BLaER1 treated with 17β-estradiol and CSF1 and Interleukin-3, amounts not matched to agents 10 nM and 100 nM (cell line): Measurements from ENCODE around the gene ESRRA.
A peak's percentile ranks its signal among the peaks of the same experiment; 100 is the strongest.
"Not testable (repeated sequence)": the region's sequence is repeated elsewhere in the genome, so short reads cannot be mapped to it uniquely, and the experiment has no call there.

Experiments used
- H3K27ac ChIP-seq, 11 experiments: shearing (Covaris generic); formaldehyde crosslinking; 2 replicates each; pipeline ENCODE4 v1.8.1; 2022
- H3K27me3 ChIP-seq, 11 experiments: shearing (Covaris generic); formaldehyde crosslinking; 2 replicates each; pipeline ENCODE4 v1.8.1; 2022
- H3K36me3 ChIP-seq, 11 experiments: shearing (Covaris generic); formaldehyde crosslinking; 2 replicates each; pipeline ENCODE4 v1.8.1; 2022
- H3K4me1 ChIP-seq, 10 experiments: shearing (Covaris generic); formaldehyde crosslinking; 2 replicates each; pipeline ENCODE4 v1.8.1; 2022
- H3K4me2 ChIP-seq, 11 experiments: shearing (Covaris generic); formaldehyde crosslinking; 2 replicates each; pipeline ENCODE4 v1.8.1; 2022
- H3K4me3 ChIP-seq, 10 experiments: shearing (Covaris generic); formaldehyde crosslinking; 2 replicates each; pipeline ENCODE4 v1.8.1; 2022
- H3K9ac ChIP-seq, 11 experiments: shearing (Covaris generic); formaldehyde crosslinking; 2 replicates each; pipeline ENCODE4 v1.8.1; 2022
- H3K9me3 ChIP-seq, 11 experiments: shearing (Covaris generic); formaldehyde crosslinking; replicated peaks in 1 of 11; 2 replicates each; pipeline ENCODE4 v1.8.1; 2022
- H4K20me1 ChIP-seq, 11 experiments: shearing (Covaris generic); formaldehyde crosslinking; 2 replicates each; pipeline ENCODE4 v1.8.1; 2022
- Cebpa-rat ChIP-seq, 11 experiments: shearing (Covaris generic); IDR thresholded peaks; 2 replicates each; pipeline ENCODE4 v1.8.1; 2022

ESRRA gene

GRCh38 chr11:64303109-64304031, 2.0 kb upstream of the ESRRA start:
- Histone ChIP-seq H3K4me1 (peaks cover 47 to 65% (median 52%) of the 10 kb centered on the region in 10 experiments), H4K20me1 (peaks cover 19 to 48% (median 40%) of the 10 kb centered on the region in 11 experiments; a peak in 21 of 22 replicates), H3K27ac (peak overlapping the region in 8 of 11 experiments; percentile 92 to 98 (median 98); a peak in 13 of 22 replicates), H3K9ac (peak overlapping the region in 10 of 11 experiments; percentile 85 to 95 (median 91); a peak in 18 of 22 replicates), H3K27me3 (peaks cover 37 to 44% (median 39%) of the 10 kb centered on the region in 11 experiments), H3K4me3 (peak overlapping the region in 8 of 10 experiments; percentile 58 to 72 (median 66); a peak in 13 of 20 replicates), H3K9me3 (no peaks in the 10 kb centered on the region), H3K4me2 (peak overlapping the region; percentile 80 to 99 (median 91)), H3K36me3 (peaks cover 11 to 17% (median 13%) of the 10 kb centered on the region in 11 experiments; a peak in 19 of 22 replicates)
- TF ChIP-seq Cebpa-rat (IDR thresholded peaks at IDR 0.05), result no peak

- TF ChIP-seq Cebpa-rat (IDR thresholded peaks at IDR 0.05), result no peak
- Histone ChIP-seq H3K9me3 (no peaks in the 10 kb centered on the region), H3K4me1 (peaks cover 46 to 67% (median 52%) of the 10 kb centered on the region in 10 experiments), H4K20me1 (peaks cover 19 to 47% (median 40%) of the 10 kb centered on the region in 11 experiments; a peak in 21 of 22 replicates), H3K27me3 (peaks cover 31 to 38% (median 33%) of the 10 kb centered on the region in 11 experiments), H3K4me3 (peak overlapping the region; percentile 58 to 72 (median 66); a peak in 19 of 20 replicates), H3K36me3 (peaks cover 11 to 20% (median 14%) of the 10 kb centered on the region in 11 experiments; a peak in 19 of 22 replicates), H3K4me2 (peak overlapping the region; percentile 80 to 99 (median 91)), H3K9ac (peak overlapping the region; percentile 85 to 95 (median 91); a peak in 21 of 22 replicates), H3K27ac (peak overlapping the region in 10 of 11 experiments; percentile 91 to 98 (median 96); a peak in 19 of 22 replicates)
These were observed 1.4 kb upstream of the ESRRA start for GRCh38 chr11:64304032-64304315.

GRCh38 chr11:64304316-64305072, 830 bp upstream of the ESRRA start:
- Histone ChIP-seq H3K27ac (peak overlapping the region; percentile 85 to 98 (median 96)), H3K9me3 (no peaks in the 10 kb centered on the region), H3K4me1 (peaks cover 41 to 67% (median 47%) of the 10 kb centered on the region in 10 experiments), H3K36me3 (peaks cover 11 to 25% (median 14%) of the 10 kb centered on the region in 11 experiments; a peak in 19 of 22 replicates), H3K27me3 (peaks cover 26 to 33% (median 28%) of the 10 kb centered on the region in 11 experiments), H3K9ac (peak overlapping the region; percentile 85 to 95 (median 91)), H4K20me1 (peaks cover 19 to 47% (median 36%) of the 10 kb centered on the region in 11 experiments; a peak in 20 of 22 replicates), H3K4me2 (peak overlapping the region; percentile 80 to 99 (median 91)), H3K4me3 (peak overlapping the region; percentile 58 to 72 (median 66))
- no peak for TF ChIP-seq Cebpa-rat (IDR thresholded peaks at IDR 0.05)

GRCh38 chr11:64305691-64306562, 603 bp downstream of the ESRRA start:
- peaks cover 30 to 64% (median 34%) of the 10 kb centered on the region in 10 experiments for H3K4me1 ChIP-seq
- no peaks in the 10 kb centered on the region for H3K9me3 ChIP-seq
- H3K27me3 ChIP-seq, result peaks cover 12 to 19% (median 14%) of the 10 kb centered on the region in 11 experiments
- H3K36me3 ChIP-seq, result peaks cover 12 to 39% (median 19%) of the 10 kb centered on the region in 11 experiments; a peak in 19 of 22 replicates
- TF ChIP-seq Cebpa-rat (IDR thresholded peaks at IDR 0.05), result no peak
- H3K27ac ChIP-seq, result peak overlapping the region; percentile 64 to 97 (median 92)
- peak overlapping the region; percentile 92 to 100 (median 97) for H3K4me2 ChIP-seq
- H3K4me3 ChIP-seq, result peak overlapping the region; percentile 69 to 94 (median 84)
- H3K9ac ChIP-seq, result peak overlapping the region; percentile 85 to 96 (median 92)
- H4K20me1 ChIP-seq, result peaks cover 18 to 47% (median 36%) of the 10 kb centered on the region in 11 experiments; a peak in 20 of 22 replicates

- Histone ChIP-seq H3K36me3 (peaks cover 15 to 45% (median 24%) of the 10 kb centered on the region in 11 experiments; a peak in 20 of 22 replicates), H3K27me3 (peaks cover 6 to 13% (median 8%) of the 10 kb centered on the region in 11 experiments), H3K4me3 (peak overlapping the region; percentile 69 to 94 (median 84)), H4K20me1 (peaks cover 22 to 52% (median 42%) of the 10 kb centered on the region in 11 experiments; a peak in 20 of 22 replicates), H3K27ac (peak overlapping the region; percentile 64 to 97 (median 92); a peak in 21 of 22 replicates), H3K4me1 (peaks cover 27 to 64% (median 37%) of the 10 kb centered on the region in 10 experiments), H3K9me3 (no peaks in the 10 kb centered on the region), H3K4me2 (peak overlapping the region; percentile 92 to 100 (median 97)), H3K9ac (peak overlapping the region; percentile 85 to 96 (median 92))
- TF ChIP-seq Cebpa-rat (IDR thresholded peaks at IDR 0.05), result no peak
These were observed 1.2 kb downstream of the ESRRA start for GRCh38 chr11:64306563-64306875.

GRCh38 chr11:64306876-64307622, 1.7 kb downstream of the ESRRA start:
- Histone ChIP-seq H3K36me3 (peaks cover 15 to 48% (median 26%) of the 10 kb centered on the region in 11 experiments; a peak in 20 of 22 replicates), H3K4me3 (peak overlapping the region; percentile 69 to 94 (median 84)), H3K27ac (peak overlapping the region in 10 of 11 experiments; percentile 78 to 97 (median 92); a peak in 20 of 22 replicates), H4K20me1 (peaks cover 22 to 57% (median 44%) of the 10 kb centered on the region in 11 experiments; a peak in 20 of 22 replicates), H3K9me3 (no peaks in the 10 kb centered on the region), H3K4me2 (peak overlapping the region; percentile 92 to 100 (median 97)), H3K27me3 (peaks cover under 1 to 7% (median 2%) of the 10 kb centered on the region in 11 experiments; a peak in 21 of 22 replicates), H3K9ac (peak overlapping the region; percentile 85 to 96 (median 92)), H3K4me1 (peaks cover 27 to 61% (median 37%) of the 10 kb centered on the region in 10 experiments)
- TF ChIP-seq Cebpa-rat (IDR thresholded peaks at IDR 0.05), result no peak

DNA sequence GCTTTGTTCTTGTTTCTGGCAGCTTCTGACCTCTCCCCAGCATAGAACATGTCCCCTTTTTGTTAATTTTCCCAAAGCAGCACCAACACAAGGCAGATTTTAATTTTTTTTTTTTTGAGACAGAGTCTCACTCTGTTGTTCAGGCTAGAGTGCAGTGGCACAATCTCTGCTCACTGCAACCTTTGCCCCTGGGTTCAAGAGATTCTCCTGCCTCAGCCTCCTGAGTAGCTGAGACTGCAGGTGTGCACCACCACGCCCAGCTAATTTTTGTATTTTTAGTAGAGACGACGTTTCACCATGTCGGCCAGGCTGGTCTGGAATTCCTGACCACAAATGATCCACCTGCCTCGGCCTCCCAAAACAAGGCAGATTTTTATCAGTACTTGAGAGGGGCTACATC, 2.5 kb downstream of the ESRRA start:
- peaks cover 20 to 55% (median 32%) of the 10 kb centered on the region in 11 experiments; a peak in 21 of 22 replicates for H3K36me3 ChIP-seq
- H3K9ac ChIP-seq, result peak overlapping the region; percentile 85 to 96 (median 92); a peak in 17 of 22 replicates
- H3K27ac ChIP-seq, result peak overlapping the region in 2 of 11 experiments; percentile 93; a peak in 3 of 22 replicates
- H3K4me3 ChIP-seq, result peak overlapping the region in 1 of 10 experiments; percentile 86; a peak in 1 of 20 replicates
- peaks cover 22 to 64% (median 51%) of the 10 kb centered on the region in 11 experiments for H4K20me1 ChIP-seq
- H3K4me2 ChIP-seq, result peak overlapping the region; percentile 92 to 100 (median 97); a peak in 19 of 22 replicates
- H3K4me1 ChIP-seq, result peaks cover 27 to 67% (median 41%) of the 10 kb centered on the region in 10 experiments
- H3K9me3 ChIP-seq, H3K27me3 ChIP-seq: not testable (repeated sequence)
